GM12801 (cell line): ENCODE measurements around the gene PUDP.

Experiments
- CTCF ChIP-seq: IDR thresholded peaks from one replicate; pipeline ENCODE4 v1.5.1; 2011; ENCODE audit warnings: control low read depth; ENCODE audit not compliant: insufficient read length; ENCODE audit errors: extremely low read depth

Gene PUDP

GRCh38 chrX:7146703-7147412, 1.1 kb downstream of the PUDP start:
- no peak for TF ChIP-seq CTCF

GRCh38 chrX:7146020-7146702, 1.8 kb downstream of the PUDP start:
- TF ChIP-seq CTCF: no peak

GRCh38 chrX:7145454-7145853, 2.5 kb downstream of the PUDP start:
- no peak for TF ChIP-seq CTCF

GRCh38 chrX:7143941-7144525, 3.9 kb downstream of the PUDP start:
- no peak for TF ChIP-seq CTCF

GRCh38 chrX:7143076-7143475, 4.9 kb downstream of the PUDP start:
- no peak for TF ChIP-seq CTCF

- TF ChIP-seq CTCF: no peak
Measured at GRCh38 chrX:7139202-7140081, 8.5 kb downstream of the PUDP start.

GRCh38 chrX:7134981-7135380, 13.0 kb downstream of the PUDP start:
- TF ChIP-seq CTCF: no peak
